K562 (cell line): ENCODE data around the gene STMP1. TPM values are rescaled to one million over a fixed set of nuclear protein-coding genes. Genes with fewer than 3 reads are reported as not detected.

Source experiments
- ATAC-seq: fragments of 200-7000 bp; cut with Tn5 transposase; 3 replicates; pipeline ENCODE4 v1.9.1; 2020; ENCODE audit warnings: moderate library complexity
- BruUV-seq: library from RNA; stranded (reverse); fragments of 400-500 nt; replicated peaks from 2 replicates; lab custom pipeline; 2021; lab: Mats Ljungman, UMichigan
- CTCF ChIA-PET: fragments of 300-600 bp; formaldehyde crosslinking; extraction: SDS; loops from one replicate; lab custom pipeline; 2021; ENCODE audit warnings: low intra/inter-chr PET ratio; lab: Yijun Ruan, JAX
- POLR2A ChIA-PET: fragments of 300-600, 350-650 bp; sonication (Branson Sonifier 250); formaldehyde crosslinking; extraction: SDS; loops from one replicate; lab custom pipeline; 2021; ENCODE audit warnings: antibody characterized with exemption, inconsistent platforms; lab: Yijun Ruan, JAX
- DNase-seq, 4 experiments: peaks; one replicate each; pipeline versions ENCODE4 v3.0.0 to v3.0.0-alpha.2; 2011 to 2018; ENCODE audit warnings: low spot score in 3 of 4, mixed read lengths in 3 of 4; ENCODE audit errors: extremely low read depth in 1 of 4
- FAIRE-seq: peaks from 2 replicates; lab custom pipeline; 2011; peaks lifted over from hg19 to GRCh38; lab: Jason Lieb, UNC
- H2AFZ ChIP-seq: 2 replicates; pipeline ENCODE4 v1.6.0; 2011; ENCODE audit warnings: low read depth, low read length, control low read depth, inconsistent platforms
- H3K27ac ChIP-seq: fragments of 200-600 bp; 3 replicates; pipeline ENCODE4 v1.8.0; 2011; ENCODE audit warnings: low read depth, mild to moderate bottlenecking, control low read depth, inconsistent platforms, low read length, moderate library complexity, mixed read lengths; ENCODE audit errors: extremely low read depth
- H3K27me3 ChIP-seq, 2 experiments: fragments of 300-600 bp in 1 of 2; 2 replicates in 1 of 2; 3 replicates in 1 of 2; pipeline versions ENCODE4 v1.6.0 to v1.8.0; 2011; ENCODE audit warnings: inconsistent platforms in 2 of 2, low read length in 2 of 2, mild to moderate bottlenecking in 1 of 2, mixed read lengths in 1 of 2, moderate library complexity in 1 of 2; ENCODE audit not compliant: control insufficient read depth in 2 of 2, insufficient read depth in 2 of 2
- H3K36me3 ChIP-seq: fragments of 300-600 bp; 3 replicates; pipeline ENCODE4 v1.8.0; 2011; ENCODE audit warnings: mild to moderate bottlenecking, low read length, inconsistent platforms; ENCODE audit not compliant: control insufficient read depth, insufficient read depth
- H3K4me1 ChIP-seq, 2 experiments: fragments of 200-600 bp in 1 of 2; replicated peaks in 1 of 2; 2 replicates in 1 of 2; 3 replicates in 1 of 2; pipeline versions ENCODE4 v1.5.1 to v1.8.0; 2011; ENCODE audit warnings: inconsistent platforms in 2 of 2, low read length in 2 of 2, mild to moderate bottlenecking in 1 of 2, mixed read lengths in 1 of 2, moderate library complexity in 1 of 2; ENCODE audit not compliant: control insufficient read depth in 2 of 2, insufficient read depth in 2 of 2
- H3K4me2 ChIP-seq: 2 replicates; pipeline ENCODE4 v1.6.1; 2011; ENCODE audit warnings: low read length, control low read depth, inconsistent platforms, mixed read lengths; ENCODE audit not compliant: insufficient read depth
- H3K4me3 ChIP-seq: fragments of 200-600 bp; sonication (generic), shearing (Covaris generic); 2 replicates; pipeline ENCODE4 v1.5.1; 2016; ENCODE audit warnings: control low read depth, inconsistent platforms
- H3K79me2 ChIP-seq: fragments of 200-600 bp; 3 replicates; pipeline ENCODE4 v1.8.0; 2011; ENCODE audit warnings: low read length, inconsistent platforms; ENCODE audit not compliant: control insufficient read depth, insufficient read depth
- H3K9ac ChIP-seq, 2 experiments: 2 replicates each; pipeline versions ENCODE4 v1.6.0 to v1.6.1; 2011; ENCODE audit warnings: low read depth in 2 of 2, low read length in 2 of 2, control low read depth in 1 of 2, inconsistent platforms in 1 of 2, mild to moderate bottlenecking in 1 of 2, mixed read lengths in 1 of 2; ENCODE audit not compliant: insufficient read depth in 1 of 2
- H3K9me1 ChIP-seq: one replicate; pipeline ENCODE4 v1.6.0; 2011; ENCODE audit warnings: inconsistent platforms, mild to moderate bottlenecking, low read length, moderate library complexity; ENCODE audit not compliant: control insufficient read depth, insufficient read depth
- H3K9me3 ChIP-seq: replicated peaks from 2 replicates; pipeline ENCODE4 v1.5.1; 2011; ENCODE audit warnings: low read depth, low read length, inconsistent platforms; ENCODE audit not compliant: control insufficient read depth, insufficient read depth
- H4K20me1 ChIP-seq: replicated peaks from 2 replicates; pipeline ENCODE4 v1.6.1; 2011; ENCODE audit warnings: low read length, inconsistent platforms, mixed read lengths; ENCODE audit not compliant: control insufficient read depth, insufficient read depth
- ARNT ChIP-seq, 2 experiments: fragments of 450-650 bp; IDR thresholded peaks; 2 replicates each; pipeline ENCODE4 v1.6.1; 2016; ENCODE audit warnings: mild to moderate bottlenecking in 1 of 2
- ATF4 ChIP-seq: fragments of 450-650 bp; formaldehyde crosslinking; IDR thresholded peaks from 2 replicates; pipeline ENCODE4 v1.4.0; 2022; ENCODE audit warnings: mild to moderate bottlenecking, moderate library complexity
- ELF1 ChIP-seq: fragments of 200-800 bp; sonication (Bioruptor generic); IDR thresholded peaks from 2 replicates; pipeline ENCODE4 v1.6.1; 2016; ENCODE audit warnings: missing genetic modification characterization, missing compliant biosample characterization
- FOSL1 ChIP-seq: fragments of 200-800 bp; sonication (Bioruptor generic); conservative IDR thresholded peaks from 2 replicates; pipeline ENCODE4 v1.6.1; 2016; ENCODE audit warnings: missing genetic modification characterization, missing compliant biosample characterization
- PTTG1 ChIP-seq: fragments of 450-650 bp; IDR thresholded peaks from 2 replicates; pipeline ENCODE4 v1.6.1; 2016; ENCODE audit warnings: low read depth, mild to moderate bottlenecking, missing genetic modification characterization, missing compliant biosample characterization
- SAFB2 ChIP-seq: fragments of 200-400 bp; formaldehyde crosslinking; IDR thresholded peaks from 2 replicates; pipeline ENCODE4 v1.6.1; 2018; ENCODE audit warnings: borderline replicate concordance, low read length, low read depth, moderate library complexity; ENCODE audit not compliant: severe bottlenecking
- THRAP3 ChIP-seq: fragments of 450-650 bp; IDR thresholded peaks from 2 replicates; pipeline ENCODE4 v1.6.1; 2016; ENCODE audit warnings: mild to moderate bottlenecking, inconsistent platforms, borderline replicate concordance
- USF1 ChIP-seq: sonication (generic); formaldehyde crosslinking; IDR thresholded peaks from 2 replicates; pipeline ENCODE4 v1.9.0; 2022; ENCODE audit warnings: mild to moderate bottlenecking, missing genetic modification reagents
- ZBTB9 ChIP-seq: fragments of 450-650 bp; formaldehyde crosslinking; IDR thresholded peaks from 2 replicates; pipeline ENCODE4 v1.4.0; 2020; ENCODE audit warnings: mild to moderate bottlenecking, moderate library complexity
- ZFX ChIP-seq: sonication (generic); formaldehyde crosslinking; IDR thresholded peaks from 2 replicates; pipeline ENCODE4 v1.8.0; 2022; ENCODE audit warnings: mild to moderate bottlenecking, missing genetic modification reagents, moderate library complexity
- ZNF263 ChIP-seq: sonication (generic); formaldehyde crosslinking; IDR thresholded peaks from 2 replicates; pipeline ENCODE4 v1.8.0; 2022; ENCODE audit warnings: mild to moderate bottlenecking, missing genetic modification reagents, borderline replicate concordance
- ZNF431 ChIP-seq: sonication (generic); formaldehyde crosslinking; IDR thresholded peaks from 2 replicates; pipeline ENCODE4 v1.8.0; 2022; ENCODE audit warnings: mild to moderate bottlenecking, missing genetic modification reagents
- ZNF436 ChIP-seq: fragments of 250-450, 450-650 bp; sonication (Bioruptor Pico); formaldehyde crosslinking; IDR thresholded peaks from 2 replicates; pipeline ENCODE4 v1.7.0; 2020; ENCODE audit warnings: mild to moderate bottlenecking
- WGBS: fragments of 100-300 bp; shearing (Covaris generic); methylation state at CpG from one replicate; pipeline ENCODE4 v1.1.6; 2016; ENCODE audit warnings: low coverage, mixed read lengths; ENCODE audit not compliant: insufficient coverage; ENCODE audit errors: missing lambda C conversion rate; 5-methylcytosine and 5-hydroxymethylcytosine counted together
- in situ Hi-C: fragments of 300-500 bp; cut with MboI; formaldehyde crosslinking; loops from 4 replicates; pipeline ENCODE4 v1.15.0; 2018; ENCODE audit warnings: inconsistent platforms, mixed read lengths
- intact Hi-C: fragments of 100-400 bp; cut with micrococcal nuclease; formaldehyde crosslinking; loops from 2 replicates; pipeline ENCODE4 v1.14.2; 2022
- polyA plus RNA-seq, 8 experiments: library from polyadenylated mRNA; depleted of rRNA in 4 of 8; stranded (reverse) in 5 of 8; unstranded in 3 of 8; fragments of >200 nt; fragmentation: Nextera tagmentation in 2 of 8; fragmentation: Illumina TruSeq in 1 of 8; extraction: Ambion mirVana in 2 of 8; extraction: Trizol in 1 of 8; gene quantifications; 2 replicates each; pipeline versions ENCODE4 v1.2.1 to v1.2.3, GENCODE V29; 2011 to 2014; ENCODE audit warnings: inconsistent platforms in 1 of 8, missing spikeins in 1 of 8
- total RNA-seq, 7 experiments: library from RNA; depleted of rRNA in 6 of 7; stranded (reverse); fragments of >200 nt in 6 of 7; fragmentation: Illumina TruSeq in 2 of 7; extraction: Trizol in 2 of 7; gene quantifications; 2 replicates each; pipeline versions ENCODE4 v1.2.1 to v1.2.3, GENCODE V29; 2011 to 2021; ENCODE audit warnings: low replicate concordance in 1 of 7
- TF ChIP-seq, protein P1 (sequence below), 3 experiments: IDR thresholded peaks in 2 of 3; conservative IDR thresholded peaks in 1 of 3; 2 replicates each; pipeline ENCODE4 v1.5.1; 2011 to 2012; ENCODE audit warnings: low read length in 3 of 3, mild to moderate bottlenecking in 3 of 3, control low read depth in 2 of 3, improper control_type of control experiment in 1 of 3, inconsistent platforms in 1 of 3, low read depth in 1 of 3, mixed read lengths in 1 of 3, moderate library complexity in 1 of 3; ENCODE audit not compliant: insufficient read depth in 2 of 3

Gene STMP1
- total and polyA plus RNA-seq, 9 of the 15 experiments (the other 6 are each of a cell fraction or from before 2014, with no cell fraction given): 10.6 to 249 (median 56.8) TPM

DNA sequence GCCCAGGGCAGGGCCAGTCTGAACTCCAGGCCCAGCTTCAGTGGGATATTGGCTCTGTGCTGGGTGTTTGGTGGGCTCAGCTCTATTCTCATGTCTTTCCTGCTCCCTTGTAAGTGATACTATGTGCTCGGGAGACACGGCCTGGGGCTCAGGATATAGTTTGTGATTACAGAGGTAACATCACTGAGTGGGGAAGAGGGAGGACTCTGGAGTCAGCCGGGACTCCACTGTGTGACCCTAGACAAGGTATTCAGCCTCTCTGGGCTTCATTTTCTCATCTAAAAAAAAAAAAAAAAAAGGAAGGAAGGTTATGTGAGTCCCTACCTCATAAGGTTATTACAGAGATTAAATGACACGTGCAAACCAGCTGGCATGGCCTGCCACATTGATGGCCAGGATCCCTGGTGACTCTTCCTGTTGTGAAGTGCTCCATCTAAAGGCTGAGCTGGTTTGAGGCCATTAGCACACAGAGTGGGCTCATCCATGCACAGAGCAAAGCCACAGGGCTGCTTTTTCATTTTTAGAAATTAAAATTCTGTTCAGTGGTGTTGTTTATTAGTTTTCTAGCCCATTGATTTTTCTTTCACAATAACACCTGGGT lies 50.0 kb downstream of the STMP1 start:
- no peak overlapping the region for H3K9ac ChIP-seq
- no peak overlapping the region for H3K4me2 ChIP-seq
- POLR2A ChIA-PET: interaction anchor here (0.7 to 1.4 kb wide), 2 partner anchors 16 to 51 kb away, joined by 3 to 4 read pairs; partner anchors contain the start of gene SLC13A4
- H4K20me1 ChIP-seq: no peaks in the 10 kb centered on the region
- H3K36me3 ChIP-seq: no peaks in the 10 kb centered on the region
- H3K9me1 ChIP-seq: no peaks in the 10 kb centered on the region
- H2AFZ ChIP-seq: no peak overlapping the region
- H3K27ac ChIP-seq: no peak overlapping the region
- no TSS peak for BruUV-seq
- no peaks in the 10 kb centered on the region for H3K9me3 ChIP-seq
- H3K27me3 ChIP-seq: peaks cover 19 to 29% of the 10 kb centered on the region in 2 experiments; a peak in 4 of 5 replicates
- intact Hi-C loops (no loop called here), in situ Hi-C loops (no loop called here)
- peaks cover 2 to 10% of the 10 kb centered on the region in 2 experiments; a peak in 3 of 5 replicates for H3K4me1 ChIP-seq
- CTCF ChIA-PET: no interaction called here
- no peak overlapping the region for H3K4me3 ChIP-seq
- H3K79me2 ChIP-seq: no peaks in the 10 kb centered on the region
- 20% methylated on average over 4 of the region's 4 CpGs for WGBS
- DNase-seq (no peak), FAIRE-seq (no peak), ATAC-seq (no peak)
- TF ChIP-seq ATF4 (CRISPR knock-in tag) (no peak), ZNF263 (CRISPR knock-in tag) (peak; percentile 51; the same call in 1 of the 2 replicates), ARNT (IDR thresholded peaks at IDR 0.05) (no peak), ZNF436 (CRISPR knock-in tag) (no peak), ELF1 (tag) (no peak), SAFB2 (no peak), ZBTB9 (CRISPR knock-in tag) (no peak), ZNF431 (CRISPR knock-in tag) (no peak), USF1 (CRISPR knock-in tag) (0 out of 2 replicates have a peak, but pooled peaks have one; percentile 9), THRAP3 (no peak), FOSL1 (tag) (no peak), ZFX (CRISPR knock-in tag) (no peak), PTTG1 (no peak)
- TF ChIP-seq, protein P1, sequence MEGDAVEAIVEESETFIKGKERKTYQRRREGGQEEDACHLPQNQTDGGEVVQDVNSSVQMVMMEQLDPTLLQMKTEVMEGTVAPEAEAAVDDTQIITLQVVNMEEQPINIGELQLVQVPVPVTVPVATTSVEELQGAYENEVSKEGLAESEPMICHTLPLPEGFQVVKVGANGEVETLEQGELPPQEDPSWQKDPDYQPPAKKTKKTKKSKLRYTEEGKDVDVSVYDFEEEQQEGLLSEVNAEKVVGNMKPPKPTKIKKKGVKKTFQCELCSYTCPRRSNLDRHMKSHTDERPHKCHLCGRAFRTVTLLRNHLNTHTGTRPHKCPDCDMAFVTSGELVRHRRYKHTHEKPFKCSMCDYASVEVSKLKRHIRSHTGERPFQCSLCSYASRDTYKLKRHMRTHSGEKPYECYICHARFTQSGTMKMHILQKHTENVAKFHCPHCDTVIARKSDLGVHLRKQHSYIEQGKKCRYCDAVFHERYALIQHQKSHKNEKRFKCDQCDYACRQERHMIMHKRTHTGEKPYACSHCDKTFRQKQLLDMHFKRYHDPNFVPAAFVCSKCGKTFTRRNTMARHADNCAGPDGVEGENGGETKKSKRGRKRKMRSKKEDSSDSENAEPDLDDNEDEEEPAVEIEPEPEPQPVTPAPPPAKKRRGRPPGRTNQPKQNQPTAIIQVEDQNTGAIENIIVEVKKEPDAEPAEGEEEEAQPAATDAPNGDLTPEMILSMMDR (IDR thresholded peaks at IDR 0.05 in 2 of 3, conservative IDR thresholded peaks at IDR 0.05 in 1 of 3; ENCODE audit: insufficient read depth in 2 of 3, low read depth in 1 of 3, low read length in 3 of 3): peak in 1 of 3 experiments; percentile 13; a peak in 1 of 6 replicates
